Measurements from ENCODE around the gene IRX4. TPM values are rescaled to one million over a fixed set of nuclear protein-coding genes. Genes with fewer than 3 reads are reported as not detected.

The IRX4 gene
- total and polyA plus RNA-seq, 9 of the 15 experiments (the other 6 are each of a cell fraction or from before 2014, with no cell fraction given): not detected

GRCh38 chr5:1896602-1897376 is 14.1 kb upstream of the IRX4 start:
- peaks cover 13% of the 10 kb centered on the region; the same call in 1 of the 2 replicates for H4K20me1 ChIP-seq (replicated peaks; ENCODE audit: control insufficient read depth, insufficient read depth, low read length)
- no TSS peak for BruUV-seq (replicated peaks)
- H2AFZ ChIP-seq (ENCODE audit: low read depth, low read length): no peak overlapping the region
- intact Hi-C loops (cut with micrococcal nuclease) (no loop called here), in situ Hi-C loops (cut with MboI) (no loop called here)
- no peaks in the 10 kb centered on the region for H3K9me1 ChIP-seq (ENCODE audit: control insufficient read depth, insufficient read depth, low read length)
- no peaks in the 10 kb centered on the region for H3K4me1 ChIP-seq (replicated peaks in 1 of 2; ENCODE audit: control insufficient read depth in 2 of 2, insufficient read depth in 2 of 2, low read length in 2 of 2)
- ChIA-PET CTCF (ENCODE audit: low intra/inter-chr PET ratio) (no interaction called here), POLR2A (interaction anchor here (1.1 kb wide), 1 partner anchor 13 kb away, joined by 3 read pairs; no protein-coding TSS in a partner anchor)
- H3K4me3 ChIP-seq: no peak overlapping the region
- no peaks in the 10 kb centered on the region; the same call in 1 of the 2 replicates for H3K9me3 ChIP-seq (replicated peaks; ENCODE audit: control insufficient read depth, insufficient read depth, low read depth, low read length)
- H3K27ac ChIP-seq (ENCODE audit: extremely low read depth, low read depth, low read length): no peak overlapping the region
- FAIRE-seq (no peak), DNase-seq (ENCODE audit: extremely low read depth in 1 of 4, low spot score in 3 of 4) (no peak), ATAC-seq (peak; percentile 24; the same call in 1 of the 3 replicates)
- H3K36me3 ChIP-seq (ENCODE audit: control insufficient read depth, insufficient read depth, low read length): no peaks in the 10 kb centered on the region
- 0% methylated on average over 20 of the region's 21 CpGs for WGBS (ENCODE audit: insufficient coverage, low coverage, missing lambda C conversion rate)
- no peak overlapping the region for H3K4me2 ChIP-seq (ENCODE audit: insufficient read depth, low read length)
- H3K27me3 ChIP-seq (ENCODE audit: control insufficient read depth in 2 of 2, insufficient read depth in 2 of 2, low read length in 2 of 2): peaks cover 54 to 85% of the 10 kb centered on the region in 2 experiments
- H3K9ac ChIP-seq (ENCODE audit: insufficient read depth in 1 of 2, low read depth in 2 of 2, low read length in 2 of 2): no peak overlapping the region; a peak in 1 of 4 replicates
- no peaks in the 10 kb centered on the region for H3K79me2 ChIP-seq (ENCODE audit: control insufficient read depth, insufficient read depth, low read length)
- TF ChIP-seq BRD4 (IDR thresholded peaks at IDR 0.05): no peak
- TF ChIP-seq MYC (IDR thresholded peaks at IDR 0.05; ENCODE audit: low read depth, low read length): no peak
- no peak for TF ChIP-seq MYC (CRISPR knock-in tag; IDR thresholded peaks at IDR 0.05; ENCODE audit: borderline replicate concordance, low read depth)
- no peak for TF ChIP-seq ZNF277 (CRISPR knock-in tag; IDR thresholded peaks at IDR 0.05; ENCODE audit: borderline replicate concordance)
- no peak for TF ChIP-seq CEBPG (CRISPR knock-in tag; IDR thresholded peaks at IDR 0.05)
- TF ChIP-seq CEBPG (tag; conservative IDR thresholded peaks at IDR 0.05 in 1 of 2, IDR thresholded peaks at IDR 0.05 in 1 of 2): no peak
- no peak for TF ChIP-seq MTA1 (IDR thresholded peaks at IDR 0.05; ENCODE audit: borderline replicate concordance)
- TF ChIP-seq E2F1 (CRISPR knock-in tag; IDR thresholded peaks at IDR 0.05): no peak
- no peak for TF ChIP-seq ZNF407 (IDR thresholded peaks at IDR 0.05; ENCODE audit: low read depth)
- no peak for TF ChIP-seq ZNF121 (CRISPR knock-in tag; conservative IDR thresholded peaks at IDR 0.05)

All from K562 (cell line).